NCI-H748 (cell line): Measurements from ENCODE around the gene SOX2.

Source experiments
- DNase-seq: peaks from one replicate; lab custom pipeline; 2025; ENCODE audit not compliant: unreplicated experiment; lab: John Stamatoyannopoulos, UW

SOX2 gene

GRCh38 chr3:181704421-181705085 is 7.2 kb upstream of the SOX2 start:
- DNase-seq, result no peak

- no peak for DNase-seq
Observed at GRCh38 chr3:181705086-181705480, 6.6 kb upstream of the SOX2 start.

- DNase-seq, result no peak
Observed at GRCh38 chr3:181707980-181708379, 3.7 kb upstream of the SOX2 start.

- DNase-seq, result peak; percentile 66
Observed at GRCh38 chr3:181709537-181710279, 2.0 kb upstream of the SOX2 start.

GRCh38 chr3:181710345-181711291 is 1.1 kb upstream of the SOX2 start:
- peak; percentile 35 for DNase-seq

- DNase-seq, result peak; percentile 61
Observed at GRCh38 chr3:181712226-181712552, 464 bp downstream of the SOX2 start.

GRCh38 chr3:181712553-181713279 is 991 bp downstream of the SOX2 start:
- DNase-seq, result peak; percentile 82

- peak; percentile 30 for DNase-seq
Observed at GRCh38 chr3:181713280-181713647, 1.5 kb downstream of the SOX2 start.

- DNase-seq, result no peak
Observed at GRCh38 chr3:181713676-181714612, 2.2 kb downstream of the SOX2 start.

GRCh38 chr3:181715571-181716340 is 4.0 kb downstream of the SOX2 start:
- DNase-seq, result no peak

GRCh38 chr3:181716966-181717365 is 5.2 kb downstream of the SOX2 start:
- DNase-seq, result no peak

- DNase-seq, result no peak
Observed at GRCh38 chr3:181717549-181718171, 5.9 kb downstream of the SOX2 start.

GRCh38 chr3:181718369-181718768 is 6.6 kb downstream of the SOX2 start:
- no peak for DNase-seq

GRCh38 chr3:181718987-181719911 is 7.5 kb downstream of the SOX2 start:
- no peak for DNase-seq

GRCh38 chr3:181719991-181720680 is 8.4 kb downstream of the SOX2 start:
- no peak for DNase-seq

GRCh38 chr3:181721046-181721875 is 9.5 kb downstream of the SOX2 start:
- no peak for DNase-seq
